ENCODE data around the gene DTNB.

The DTNB gene

GRCh38 chr2:25483607-25484266 lies 189.6 kb downstream of the DTNB start:
- TF ChIP-seq POLR2AphosphoS5 (IDR thresholded peaks at IDR 0.05; ENCODE audit: low read depth, low read length): no peak
- TF ChIP-seq SIN3A (IDR thresholded peaks at IDR 0.05; ENCODE audit: borderline replicate concordance, insufficient read depth, low read length): no peak
- TF ChIP-seq TAF1 (IDR thresholded peaks at IDR 0.05; ENCODE audit: borderline replicate concordance, insufficient read depth, low read length): no peak
- TF ChIP-seq FOXP2 (optimal IDR thresholded peaks at IDR 0.05; ENCODE audit: borderline replicate concordance, extremely low read depth, extremely low read length, insufficient read depth): no peak
- TF ChIP-seq, protein P1, sequence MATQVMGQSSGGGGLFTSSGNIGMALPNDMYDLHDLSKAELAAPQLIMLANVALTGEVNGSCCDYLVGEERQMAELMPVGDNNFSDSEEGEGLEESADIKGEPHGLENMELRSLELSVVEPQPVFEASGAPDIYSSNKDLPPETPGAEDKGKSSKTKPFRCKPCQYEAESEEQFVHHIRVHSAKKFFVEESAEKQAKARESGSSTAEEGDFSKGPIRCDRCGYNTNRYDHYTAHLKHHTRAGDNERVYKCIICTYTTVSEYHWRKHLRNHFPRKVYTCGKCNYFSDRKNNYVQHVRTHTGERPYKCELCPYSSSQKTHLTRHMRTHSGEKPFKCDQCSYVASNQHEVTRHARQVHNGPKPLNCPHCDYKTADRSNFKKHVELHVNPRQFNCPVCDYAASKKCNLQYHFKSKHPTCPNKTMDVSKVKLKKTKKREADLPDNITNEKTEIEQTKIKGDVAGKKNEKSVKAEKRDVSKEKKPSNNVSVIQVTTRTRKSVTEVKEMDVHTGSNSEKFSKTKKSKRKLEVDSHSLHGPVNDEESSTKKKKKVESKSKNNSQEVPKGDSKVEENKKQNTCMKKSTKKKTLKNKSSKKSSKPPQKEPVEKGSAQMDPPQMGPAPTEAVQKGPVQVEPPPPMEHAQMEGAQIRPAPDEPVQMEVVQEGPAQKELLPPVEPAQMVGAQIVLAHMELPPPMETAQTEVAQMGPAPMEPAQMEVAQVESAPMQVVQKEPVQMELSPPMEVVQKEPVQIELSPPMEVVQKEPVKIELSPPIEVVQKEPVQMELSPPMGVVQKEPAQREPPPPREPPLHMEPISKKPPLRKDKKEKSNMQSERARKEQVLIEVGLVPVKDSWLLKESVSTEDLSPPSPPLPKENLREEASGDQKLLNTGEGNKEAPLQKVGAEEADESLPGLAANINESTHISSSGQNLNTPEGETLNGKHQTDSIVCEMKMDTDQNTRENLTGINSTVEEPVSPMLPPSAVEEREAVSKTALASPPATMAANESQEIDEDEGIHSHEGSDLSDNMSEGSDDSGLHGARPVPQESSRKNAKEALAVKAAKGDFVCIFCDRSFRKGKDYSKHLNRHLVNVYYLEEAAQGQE (IDR thresholded peaks at IDR 0.05; ENCODE audit: insufficient read depth in 1 of 2, low read depth in 2 of 2, low read length in 2 of 2): no peak

GRCh38 chr2:25482341-25482740 lies 191.0 kb downstream of the DTNB start:
- TF ChIP-seq SIN3A (IDR thresholded peaks at IDR 0.05; ENCODE audit: borderline replicate concordance, insufficient read depth, low read length): no peak
- TF ChIP-seq, protein P1 (IDR thresholded peaks at IDR 0.05; ENCODE audit: insufficient read depth in 1 of 2, low read depth in 2 of 2, low read length in 2 of 2): no peak
- TF ChIP-seq POLR2AphosphoS5 (IDR thresholded peaks at IDR 0.05; ENCODE audit: low read depth, low read length): no peak
- TF ChIP-seq FOXP2 (optimal IDR thresholded peaks at IDR 0.05; ENCODE audit: borderline replicate concordance, extremely low read depth, extremely low read length, insufficient read depth): no peak
- TF ChIP-seq TAF1 (IDR thresholded peaks at IDR 0.05; ENCODE audit: borderline replicate concordance, insufficient read depth, low read length): no peak

DNA sequence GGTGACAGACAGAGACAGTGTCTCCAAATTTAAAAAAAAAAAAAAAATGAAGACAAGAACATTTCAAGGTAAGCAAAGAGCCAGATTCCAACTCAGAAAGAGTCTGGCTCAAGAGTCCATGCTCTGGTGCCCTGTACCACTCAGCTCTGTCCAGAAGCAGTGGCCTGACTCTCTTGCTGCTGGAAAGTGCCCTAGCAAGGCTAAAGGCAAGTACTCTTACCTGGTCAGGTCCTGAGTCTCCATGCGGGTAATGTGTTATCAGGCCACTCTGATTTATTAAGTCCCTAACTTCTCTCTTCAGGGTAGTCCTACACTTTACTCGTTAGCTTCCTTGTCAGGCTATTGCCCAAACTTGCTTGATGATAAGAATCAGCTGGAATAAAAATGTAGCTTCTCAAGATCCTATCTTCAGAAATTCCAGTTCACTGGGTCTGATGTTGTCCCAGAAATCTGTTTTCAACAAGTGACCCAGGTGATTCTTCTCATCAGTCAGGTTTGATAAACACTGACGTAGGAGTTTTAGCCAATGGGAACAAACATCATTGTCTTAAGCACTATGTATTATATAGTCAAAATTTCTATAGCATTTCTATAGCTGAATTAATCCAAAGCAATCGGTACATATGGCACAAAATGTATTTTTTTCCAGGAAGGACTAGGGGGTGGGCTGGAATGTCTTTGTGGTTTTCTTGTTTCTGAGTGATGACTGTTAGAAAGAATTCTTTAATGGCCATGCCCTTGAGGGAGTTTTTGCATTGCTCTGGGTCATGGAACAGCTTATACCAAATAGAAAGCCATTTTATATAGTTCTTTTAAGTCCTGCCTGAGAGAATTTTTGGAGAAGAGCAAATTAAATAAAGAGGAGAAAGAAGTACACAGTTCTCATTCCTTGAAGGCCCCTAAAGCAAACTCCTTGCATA lies 191.7 kb downstream of the DTNB start:
- TF ChIP-seq SIN3A (IDR thresholded peaks at IDR 0.05; ENCODE audit: borderline replicate concordance, insufficient read depth, low read length) (no peak), POLR2AphosphoS5 (IDR thresholded peaks at IDR 0.05; ENCODE audit: low read depth, low read length) (no peak), FOXP2 (optimal IDR thresholded peaks at IDR 0.05; ENCODE audit: borderline replicate concordance, extremely low read depth, extremely low read length, insufficient read depth) (no peak), TAF1 (IDR thresholded peaks at IDR 0.05; ENCODE audit: borderline replicate concordance, insufficient read depth, low read length) (no peak)
- TF ChIP-seq, protein P1 (IDR thresholded peaks at IDR 0.05; ENCODE audit: insufficient read depth in 1 of 2, low read depth in 2 of 2, low read length in 2 of 2): no peak

- no peak for TF ChIP-seq FOXP2 (optimal IDR thresholded peaks at IDR 0.05; ENCODE audit: borderline replicate concordance, extremely low read depth, extremely low read length, insufficient read depth)
- TF ChIP-seq, protein P1 (IDR thresholded peaks at IDR 0.05; ENCODE audit: insufficient read depth in 1 of 2, low read depth in 2 of 2, low read length in 2 of 2): no peak
- no peak for TF ChIP-seq TAF1 (IDR thresholded peaks at IDR 0.05; ENCODE audit: borderline replicate concordance, insufficient read depth, low read length)
- TF ChIP-seq POLR2AphosphoS5 (IDR thresholded peaks at IDR 0.05; ENCODE audit: low read depth, low read length): no peak
- TF ChIP-seq SIN3A (IDR thresholded peaks at IDR 0.05; ENCODE audit: borderline replicate concordance, insufficient read depth, low read length): no peak
Measured at GRCh38 chr2:25480561-25480960, 192.8 kb downstream of the DTNB start.

All from PFSK-1 (cell line).